Activated T-cell treated with anti-CD3 and anti-CD28 coated beads, Interleukin-2, amount 50 U/mL, for 72 hours (primary cell): Measurements from ENCODE around the gene VTN. TPM values are rescaled to one million over a fixed set of nuclear protein-coding genes. Genes with fewer than 3 reads are reported as not detected.

Experiments used
- ATAC-seq, 2 donors: fragments of 150-1000 bp; cut with Tn5 transposase; replicated peaks in 1 of 2; 2 replicates each; pipeline ENCODE4 v1.10.0; 2021; ENCODE audit warnings: moderate library complexity in 2 of 2, mild to moderate bottlenecking in 1 of 2
- DNase-seq, 2 donors: peaks; one replicate each; pipeline ENCODE4 v3.0.0; 2021 to 2022; ENCODE audit warnings: mixed read lengths in 1 of 2
- H3K27ac Mint-ChIP-seq: one replicate; pipeline ENCODE4 v1.8.0; 2022; ENCODE audit warnings: mild to moderate bottlenecking, moderate library complexity, mixed read lengths
- H3K27me3 Mint-ChIP-seq: one replicate; pipeline ENCODE4 v1.8.0; 2022; ENCODE audit warnings: low read depth, mixed read lengths
- H3K36me3 Mint-ChIP-seq, 2 donors: one replicate each; pipeline ENCODE4 v1.8.0; 2022; ENCODE audit warnings: mixed read lengths in 2 of 2, mild to moderate bottlenecking in 1 of 2; ENCODE audit not compliant: insufficient read depth in 2 of 2
- H3K4me1 Mint-ChIP-seq: one replicate; pipeline ENCODE4 v1.8.0; 2022; ENCODE audit warnings: low read depth, mixed read lengths
- H3K4me3 Mint-ChIP-seq, 2 donors: one replicate each; pipeline ENCODE4 v1.8.0; 2022; ENCODE audit warnings: mild to moderate bottlenecking in 2 of 2, mixed read lengths in 2 of 2, moderate library complexity in 2 of 2
- H3K9me3 Mint-ChIP-seq, 2 donors: one replicate each; pipeline ENCODE4 v1.8.0; 2022; ENCODE audit warnings: mixed read lengths in 2 of 2
- total RNA-seq, 2 donors: library from RNA; stranded (reverse); gene quantifications; one replicate each; pipeline ENCODE4 v1.2.3, GENCODE V29; 2022

VTN gene
- total RNA-seq, 2 donors from 2014 or later: 0.19 to 0.30 TPM

GRCh38 chr17:28371245-28372202, 1.4 kb upstream of the VTN start, which contains the start of gene SARM1:
Gene SARM1, plus strand, starts transcription at chr17:28371694. Its CDS starts 339 bp downstream, at chr17:28372033.
- H3K4me3 Mint-ChIP-seq: peak within 1 kb of the TSS; percentile 92 to 96
- DNase-seq (peak; percentile 90 to 93), ATAC-seq (peak; percentile 87 to 88)
- peak within 1 kb of the TSS; percentile 65 for H3K27ac Mint-ChIP-seq
- H3K36me3 Mint-ChIP-seq: peaks cover 0 to 4% of the 10 kb centered on the region in 2 donors
- peaks cover 22% of the 10 kb centered on the region for H3K4me1 Mint-ChIP-seq
- H3K9me3 Mint-ChIP-seq: no peaks in the 10 kb centered on the region
- H3K27me3 Mint-ChIP-seq: no peaks in the 10 kb centered on the region

GRCh38 chr17:28370744-28371103, 617 bp upstream of the VTN start:
- peak overlapping the region; percentile 58 for H3K27ac Mint-ChIP-seq
- peak overlapping the region; percentile 92 to 96 for H3K4me3 Mint-ChIP-seq
- DNase-seq (no peak), ATAC-seq (no peak)
- H3K27me3 Mint-ChIP-seq: no peaks in the 10 kb centered on the region
- H3K36me3 Mint-ChIP-seq: peaks cover 0 to 4% of the 10 kb centered on the region in 2 donors
- peaks cover 22% of the 10 kb centered on the region for H3K4me1 Mint-ChIP-seq
- no peaks in the 10 kb centered on the region for H3K9me3 Mint-ChIP-seq

GRCh38 chr17:28369684-28370034, 448 bp downstream of the VTN start:
- ATAC-seq (no peak), DNase-seq (no peak)
- H3K27me3 Mint-ChIP-seq: no peaks in the 10 kb centered on the region
- no peaks in the 10 kb centered on the region for H3K9me3 Mint-ChIP-seq
- H3K4me3 Mint-ChIP-seq: no peak overlapping the region
- H3K27ac Mint-ChIP-seq: no peak overlapping the region
- H3K4me1 Mint-ChIP-seq: peaks cover 22% of the 10 kb centered on the region
- peaks cover 0 to 4% of the 10 kb centered on the region in 2 donors for H3K36me3 Mint-ChIP-seq

- peaks cover 0 to 4% of the 10 kb centered on the region in 2 donors for H3K36me3 Mint-ChIP-seq
- H3K4me1 Mint-ChIP-seq: peaks cover 22% of the 10 kb centered on the region
- no peak overlapping the region for H3K4me3 Mint-ChIP-seq
- no peak for ATAC-seq
- no peak overlapping the region for H3K27ac Mint-ChIP-seq
- no peaks in the 10 kb centered on the region for H3K9me3 Mint-ChIP-seq
- DNase-seq: no peak
- no peaks in the 10 kb centered on the region for H3K27me3 Mint-ChIP-seq
Measured at GRCh38 chr17:28368915-28369683, 1.0 kb downstream of the VTN start.

DNA sequence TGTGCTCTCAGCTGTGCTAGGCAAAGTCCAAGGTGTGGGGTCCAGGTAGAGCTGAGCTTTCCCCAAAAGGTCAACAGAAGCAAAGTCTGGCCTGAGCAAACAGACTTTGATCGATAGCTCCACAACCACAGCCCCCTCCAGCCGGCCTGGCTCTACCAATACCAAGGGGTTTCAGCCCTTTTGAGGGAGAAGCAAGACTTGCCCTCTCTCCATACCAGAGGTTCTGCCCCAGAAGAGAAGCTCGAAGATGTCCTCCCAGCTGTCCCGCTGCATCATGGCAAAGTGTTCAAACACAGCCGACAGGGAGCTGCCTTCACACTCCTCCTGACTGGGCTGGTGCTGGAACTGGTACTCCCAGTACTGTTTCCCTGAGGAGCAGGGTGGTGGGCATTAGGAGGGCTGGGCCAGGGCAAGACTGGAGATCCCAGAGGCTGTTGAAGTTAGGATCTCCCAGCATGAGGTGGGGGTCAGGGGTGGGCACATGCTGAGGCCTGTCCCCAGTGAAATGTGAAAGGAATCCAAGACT, 1.7 kb downstream of the VTN start:
- peaks cover 16% of the 10 kb centered on the region for H3K4me1 Mint-ChIP-seq
- no peak overlapping the region for H3K4me3 Mint-ChIP-seq
- no peaks in the 10 kb centered on the region for H3K9me3 Mint-ChIP-seq
- no peak for ATAC-seq
- no peaks in the 10 kb centered on the region for H3K27me3 Mint-ChIP-seq
- H3K27ac Mint-ChIP-seq: no peak overlapping the region
- H3K36me3 Mint-ChIP-seq: peaks cover 0 to 3% of the 10 kb centered on the region in 2 donors
- DNase-seq: no peak

DNA sequence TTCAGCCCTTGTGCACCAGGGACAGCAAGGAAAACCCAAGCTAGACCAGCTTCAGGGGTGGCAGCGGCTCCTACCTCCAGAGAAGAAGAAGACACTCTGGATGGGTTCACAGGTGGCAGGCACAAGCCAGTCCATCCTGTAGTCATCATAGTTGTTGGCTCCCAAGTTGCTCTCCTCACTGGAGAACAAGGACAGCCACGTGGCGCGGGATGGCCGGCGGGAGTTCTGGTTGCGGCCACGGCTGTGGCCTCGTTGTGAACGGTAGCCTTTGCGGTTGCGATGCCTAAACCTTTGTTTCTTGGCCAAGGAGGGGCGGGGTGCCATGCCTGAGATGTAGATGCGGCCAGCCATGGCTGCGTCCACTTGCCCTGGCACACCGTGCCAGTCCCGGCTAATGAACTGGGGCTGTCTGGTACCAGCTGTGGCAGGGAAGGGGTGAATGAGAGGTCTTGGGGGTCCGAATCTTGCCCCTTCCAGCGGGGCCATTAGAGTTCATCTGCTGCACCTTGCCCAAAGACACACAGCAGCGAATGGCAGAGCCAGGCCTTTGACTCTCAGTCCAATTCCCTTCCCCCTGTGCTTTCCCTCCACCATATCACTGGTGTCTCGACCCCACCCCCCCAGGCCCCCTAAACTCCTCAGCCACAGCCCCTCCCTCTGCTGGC, 2.3 kb downstream of the VTN start:
- Mint-ChIP-seq H3K9me3 (no peaks in the 10 kb centered on the region), H3K27ac (no peak overlapping the region), H3K27me3 (no peaks in the 10 kb centered on the region), H3K36me3 (no peaks in the 10 kb centered on the region), H3K4me3 (no peak overlapping the region), H3K4me1 (peaks cover 10% of the 10 kb centered on the region)
- no peak for DNase-seq
- no peak for ATAC-seq

DNA sequence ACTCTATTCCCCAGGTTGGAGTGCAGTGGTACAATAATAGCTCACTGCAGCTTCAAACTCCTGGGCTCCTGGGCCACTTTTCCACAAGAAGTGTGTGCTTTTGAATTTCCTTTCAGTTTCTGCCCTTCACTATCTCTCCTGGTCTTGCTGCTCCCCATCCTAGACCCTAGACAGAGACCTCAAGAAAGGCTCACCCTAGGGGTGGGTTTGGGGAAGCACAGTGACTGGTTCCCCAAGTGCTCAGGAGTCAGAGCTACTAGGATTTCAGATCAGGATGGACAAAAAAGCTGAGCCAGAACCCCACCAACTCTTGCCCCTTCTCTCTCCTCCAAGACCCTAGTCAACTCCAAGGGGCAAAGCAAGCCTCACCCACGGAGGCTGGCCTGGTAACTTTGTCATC, 3.5 kb downstream of the VTN start:
- Mint-ChIP-seq H3K9me3 (no peaks in the 10 kb centered on the region), H3K4me3 (no peak overlapping the region), H3K36me3 (no peaks in the 10 kb centered on the region), H3K4me1 (peaks cover 6% of the 10 kb centered on the region), H3K27ac (no peak overlapping the region), H3K27me3 (no peaks in the 10 kb centered on the region)
- DNase-seq (no peak), ATAC-seq (no peak)

GRCh38 chr17:28365487-28365886, 4.6 kb downstream of the VTN start:
- DNase-seq (no peak), ATAC-seq (no peak)
- peaks cover 0 to under 1% of the 10 kb centered on the region in 2 donors for H3K36me3 Mint-ChIP-seq
- H3K4me1 Mint-ChIP-seq: no peaks in the 10 kb centered on the region
- no peaks in the 10 kb centered on the region for H3K9me3 Mint-ChIP-seq
- H3K27me3 Mint-ChIP-seq: no peaks in the 10 kb centered on the region
- H3K27ac Mint-ChIP-seq: no peak overlapping the region
- no peak overlapping the region for H3K4me3 Mint-ChIP-seq

DNA sequence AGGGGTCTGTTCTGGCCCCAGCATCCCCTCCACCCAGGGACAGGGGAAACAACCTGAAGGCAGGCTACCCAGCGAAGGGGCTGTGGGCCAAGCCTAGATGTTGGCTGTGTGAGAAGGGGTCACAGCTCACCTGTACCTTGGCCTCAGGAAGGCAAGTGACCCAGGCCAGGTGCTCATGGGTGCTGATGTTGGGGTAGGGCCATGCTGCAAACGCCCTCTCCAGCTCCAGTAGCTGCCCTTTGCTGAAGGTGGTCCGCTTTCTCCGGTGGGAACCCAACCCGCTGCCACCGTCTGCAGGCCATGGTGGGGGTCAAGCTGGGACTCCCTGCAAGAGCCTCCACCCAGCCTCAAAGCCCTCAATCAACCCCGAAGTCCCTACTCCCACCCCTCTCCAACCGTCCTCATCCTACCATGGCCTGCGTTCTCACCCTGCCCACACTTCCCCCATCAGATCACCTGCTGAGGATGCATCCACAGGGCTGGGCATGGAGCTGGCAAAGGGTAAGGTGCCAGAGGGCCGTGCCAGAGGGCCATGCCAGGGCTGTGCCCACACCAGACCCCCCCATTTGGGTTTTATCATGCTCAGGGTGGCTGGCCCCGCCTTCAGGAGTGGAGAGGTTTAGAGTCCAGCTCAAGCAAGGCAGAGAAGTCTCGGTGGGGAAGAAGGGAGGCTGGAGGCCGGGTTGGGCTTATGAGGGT, 5.3 kb downstream of the VTN start, which contains the start of gene SEBOX:
Gene SEBOX (minus strand): TSS at position 535 of the 699 bp plus-strand sequence. CDS start 48 bp downstream, at position 487.
- ATAC-seq (no peak), DNase-seq (no peak)
- Mint-ChIP-seq H3K36me3 (peaks cover 0 to 3% of the 10 kb centered on the region in 2 donors), H3K9me3 (no peaks in the 10 kb centered on the region), H3K27ac (no peak within 1 kb of the TSS), H3K4me3 (no peak within 1 kb of the TSS), H3K4me1 (no peaks in the 10 kb centered on the region), H3K27me3 (no peaks in the 10 kb centered on the region)

DNA sequence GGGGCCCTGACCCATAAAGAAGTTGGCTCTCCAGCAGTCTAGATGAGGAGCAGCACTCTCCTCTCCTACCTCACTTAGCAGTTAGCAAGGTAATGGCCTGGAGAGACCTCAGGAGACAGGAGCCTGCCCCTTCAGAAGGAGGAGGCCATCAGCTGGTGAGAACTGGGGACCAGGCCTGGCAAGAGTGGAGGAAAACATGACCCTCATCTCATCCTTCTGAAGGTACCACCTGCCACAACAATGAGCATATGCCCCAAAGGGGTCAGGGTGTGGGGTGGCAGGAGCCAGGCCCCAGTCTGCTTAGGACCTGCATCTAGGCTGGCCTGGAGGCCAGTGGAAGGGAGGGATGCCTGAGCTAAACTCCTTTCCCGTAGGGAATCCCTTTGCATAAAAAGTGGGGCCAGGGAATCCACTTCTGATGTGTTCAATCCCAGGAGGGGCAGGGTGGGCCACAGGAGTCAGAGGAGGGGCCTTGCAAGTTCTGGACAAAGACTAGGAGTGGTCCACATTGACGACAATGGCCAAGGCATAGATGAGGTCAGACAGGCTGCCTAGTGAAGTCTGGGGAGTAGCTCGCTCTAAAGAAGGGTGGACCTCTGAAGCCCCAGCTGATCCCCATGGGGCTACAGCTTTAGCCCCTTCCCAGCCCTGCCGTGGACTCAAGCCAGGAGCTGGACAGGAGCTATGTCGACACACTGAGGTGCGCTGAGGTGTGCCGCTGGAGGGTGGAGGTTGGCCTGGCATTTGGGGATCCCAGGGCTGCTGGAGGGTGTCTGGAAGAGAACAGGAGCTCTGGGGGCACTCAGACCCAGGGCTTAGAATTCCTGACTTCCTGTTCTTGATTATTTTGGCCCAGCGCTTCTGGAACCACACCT, 6.1 kb downstream of the VTN start:
- Mint-ChIP-seq H3K4me3 (no peak overlapping the region), H3K36me3 (peaks cover 2 to 4% of the 10 kb centered on the region in 2 donors), H3K4me1 (no peaks in the 10 kb centered on the region), H3K27ac (no peak overlapping the region), H3K9me3 (no peaks in the 10 kb centered on the region), H3K27me3 (no peaks in the 10 kb centered on the region)
- no peak for DNase-seq
- no peak for ATAC-seq

- no peak overlapping the region for H3K27ac Mint-ChIP-seq
- H3K9me3 Mint-ChIP-seq: no peaks in the 10 kb centered on the region
- ATAC-seq: no peak
- H3K4me1 Mint-ChIP-seq: peaks cover 6% of the 10 kb centered on the region
- H3K27me3 Mint-ChIP-seq: no peaks in the 10 kb centered on the region
- H3K36me3 Mint-ChIP-seq: peaks cover 2 to 4% of the 10 kb centered on the region in 2 donors
- no peak for DNase-seq
- H3K4me3 Mint-ChIP-seq: no peak overlapping the region
Measured at GRCh38 chr17:28363186-28363585, 6.9 kb downstream of the VTN start.

- peaks cover 4% of the 10 kb centered on the region in 2 donors for H3K36me3 Mint-ChIP-seq
- H3K4me1 Mint-ChIP-seq: peaks cover 24% of the 10 kb centered on the region
- peak overlapping the region; percentile 97 to 99 for H3K4me3 Mint-ChIP-seq
- H3K9me3 Mint-ChIP-seq: no peaks in the 10 kb centered on the region
- no peaks in the 10 kb centered on the region for H3K27me3 Mint-ChIP-seq
- ATAC-seq (no peak), DNase-seq (no peak)
- H3K27ac Mint-ChIP-seq: peak overlapping the region; percentile 100
Measured at GRCh38 chr17:28357901-28358197, 12.3 kb downstream of the VTN start.
